HG03575 (cell line): ENCODE results near the gene EIF1.
"Not testable (repeated sequence)": the region's sequence is repeated elsewhere in the genome, so short reads cannot be mapped to it uniquely, and the experiment has no call there.

Experiments
- ATAC-seq: cut with Tn5 transposase; IDR thresholded peaks from one replicate; pipeline ENCODE4 v1.9.1; 2021; ENCODE audit not compliant: unreplicated experiment, insufficient number of reproducible peaks, low FRiP score; ENCODE audit errors: extremely low read depth

The EIF1 gene

DNA sequence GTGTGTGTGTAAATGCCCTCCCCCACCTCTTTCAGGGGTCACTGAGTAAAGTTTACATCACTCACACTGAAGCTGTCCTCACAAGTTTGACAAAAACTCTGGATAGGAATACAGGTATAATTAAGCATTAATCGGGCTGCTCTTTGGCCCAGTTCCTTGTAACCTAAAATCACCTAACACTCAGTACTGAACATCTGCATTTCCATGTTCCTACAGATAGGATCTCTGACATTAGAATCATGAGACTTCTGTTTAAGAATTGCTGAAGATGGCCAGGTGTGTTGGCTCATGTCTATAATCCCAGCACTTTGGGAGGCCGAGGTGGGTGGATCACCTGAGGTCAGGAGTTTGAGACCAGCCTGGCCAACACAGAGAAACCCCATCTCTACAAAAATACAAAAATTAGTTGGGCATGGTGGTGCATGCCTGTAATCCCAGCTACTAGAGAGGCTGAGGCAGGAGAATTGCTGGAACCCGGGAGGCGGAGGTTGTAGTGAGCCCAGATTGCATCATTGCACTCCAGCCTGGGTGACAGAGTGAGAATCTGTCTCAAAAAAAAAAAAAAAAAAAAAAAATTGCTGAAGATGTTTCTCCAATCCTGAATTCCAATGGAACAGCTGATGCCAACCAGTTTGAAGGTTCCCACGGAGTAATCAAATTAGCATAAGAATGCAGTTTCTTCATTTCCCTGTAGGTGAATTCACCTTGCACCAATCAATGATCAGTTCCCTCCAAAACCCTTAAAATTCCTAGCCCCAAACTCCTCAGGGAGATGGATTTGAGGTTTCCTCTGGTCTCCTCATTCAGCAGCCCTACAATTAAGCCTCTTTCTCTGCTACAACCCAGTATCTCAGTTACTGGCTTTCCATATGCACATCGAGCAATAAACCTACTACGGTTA, 13.3 kb upstream of the EIF1 start:
- ATAC-seq, result not testable (repeated sequence)

DNA sequence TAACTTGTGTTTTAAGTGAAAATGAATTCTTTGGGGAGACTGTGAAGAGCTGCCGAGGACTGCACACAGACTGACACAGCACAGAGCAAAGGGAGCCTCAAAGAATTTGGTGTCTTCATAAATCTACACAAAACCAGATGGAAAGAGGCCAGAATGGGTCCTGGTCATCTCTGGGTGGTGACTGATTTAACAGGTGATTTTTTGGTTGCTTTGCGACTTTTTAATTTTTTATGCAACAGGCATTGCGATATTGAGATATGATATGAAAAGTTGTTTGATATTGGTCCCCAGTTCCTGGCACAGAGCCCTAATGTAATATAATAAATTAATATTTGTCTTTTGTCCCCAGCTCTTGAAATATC, 12.6 kb upstream of the EIF1 start:
- no peak for ATAC-seq

DNA sequence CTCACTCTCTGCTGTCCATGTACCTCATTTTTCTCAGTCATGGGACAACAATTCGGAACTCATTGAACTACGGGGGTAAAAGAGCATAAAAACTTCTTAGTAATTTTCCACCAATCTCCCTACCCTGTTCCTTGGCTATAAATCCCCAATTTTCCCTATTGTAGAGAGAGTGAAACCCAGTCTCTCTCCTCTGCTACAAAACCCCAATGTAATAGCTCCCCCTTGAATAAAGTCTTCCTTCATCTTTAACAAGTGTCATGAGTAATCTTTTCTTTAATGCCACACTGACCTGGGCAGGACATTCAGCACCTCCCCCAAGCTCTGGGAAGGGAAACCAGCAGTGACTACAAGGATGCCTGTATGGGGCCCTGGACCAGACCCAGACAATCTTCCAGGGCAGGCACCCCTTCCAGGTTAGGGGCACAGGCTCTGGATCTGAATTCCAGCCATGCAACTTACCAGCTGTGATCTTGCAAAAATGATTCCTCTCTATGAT, 10.2 kb upstream of the EIF1 start:
- ATAC-seq, result no peak

DNA sequence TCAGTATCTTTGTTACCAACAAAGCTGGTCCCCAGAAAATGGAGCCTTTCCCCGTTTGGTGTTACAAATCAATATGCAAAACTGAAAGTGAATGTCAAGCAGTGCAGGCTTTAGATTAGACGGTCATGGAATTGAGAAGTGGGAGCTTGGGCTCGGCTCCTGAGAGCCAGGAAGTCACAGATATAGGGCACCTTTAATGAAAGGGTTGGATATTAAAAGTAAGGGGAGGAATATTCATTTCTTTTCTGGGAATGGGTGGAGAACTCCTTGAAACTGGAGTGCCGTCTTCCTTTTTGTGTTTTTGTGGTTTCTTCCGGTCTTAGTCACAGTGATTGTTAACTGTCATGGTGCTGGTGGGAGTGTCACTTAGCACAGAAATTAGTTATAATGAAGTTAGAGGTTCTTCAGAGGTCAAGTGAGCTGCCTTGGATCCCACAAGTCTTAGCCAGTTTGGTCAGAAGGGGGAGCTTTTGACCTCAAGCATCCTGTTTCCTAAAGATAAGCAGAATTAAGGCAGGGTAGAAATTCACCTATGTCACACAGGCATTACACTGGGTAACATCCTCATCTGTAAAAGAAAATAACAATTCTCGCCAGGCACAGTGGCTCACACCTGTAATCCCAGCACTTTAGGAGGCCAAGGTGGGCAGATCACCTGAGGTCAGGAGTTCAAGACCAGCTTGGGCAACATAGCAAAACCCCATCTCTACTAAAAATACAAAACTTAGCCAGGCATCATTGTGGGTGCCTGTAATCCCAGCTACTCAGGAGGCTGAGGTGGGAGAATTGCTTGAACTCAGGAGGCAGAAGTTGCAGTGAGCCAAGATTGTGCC, 9.6 kb upstream of the EIF1 start:
- no peak for ATAC-seq

DNA sequence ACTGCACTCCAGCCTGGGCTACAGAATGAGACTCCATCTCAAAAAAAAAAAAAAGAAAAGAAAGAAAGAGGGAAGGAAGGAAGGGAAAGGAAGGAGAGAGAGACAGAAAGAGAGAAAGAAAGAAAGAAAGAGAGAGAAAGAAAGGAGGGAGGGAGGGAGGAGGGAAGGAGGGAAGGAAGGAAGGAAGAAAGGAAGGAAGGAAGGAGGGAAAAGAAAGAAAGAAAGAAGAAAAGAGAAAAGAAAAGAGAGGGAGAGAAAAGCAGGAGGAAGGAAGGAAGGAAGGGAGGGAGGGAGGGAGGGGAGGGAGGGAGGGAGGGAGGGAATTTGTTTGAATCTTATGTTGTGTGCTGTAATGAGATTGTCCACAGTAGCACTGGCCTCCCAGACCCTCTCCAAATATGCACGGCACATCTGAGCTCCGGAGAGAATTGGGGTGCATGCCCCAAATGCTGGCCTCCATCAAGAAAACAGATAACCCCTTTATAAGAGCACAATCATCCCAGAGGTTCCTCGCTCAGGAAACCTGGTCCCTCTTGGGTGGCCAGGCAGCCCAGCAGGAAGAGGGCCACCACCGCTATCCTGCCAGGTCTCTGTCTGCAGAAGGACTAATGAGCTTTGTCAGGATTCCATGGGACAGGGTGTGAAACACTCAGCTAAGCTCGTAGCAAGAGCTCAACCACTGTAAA, 8.8 kb upstream of the EIF1 start:
- no peak for ATAC-seq

DNA sequence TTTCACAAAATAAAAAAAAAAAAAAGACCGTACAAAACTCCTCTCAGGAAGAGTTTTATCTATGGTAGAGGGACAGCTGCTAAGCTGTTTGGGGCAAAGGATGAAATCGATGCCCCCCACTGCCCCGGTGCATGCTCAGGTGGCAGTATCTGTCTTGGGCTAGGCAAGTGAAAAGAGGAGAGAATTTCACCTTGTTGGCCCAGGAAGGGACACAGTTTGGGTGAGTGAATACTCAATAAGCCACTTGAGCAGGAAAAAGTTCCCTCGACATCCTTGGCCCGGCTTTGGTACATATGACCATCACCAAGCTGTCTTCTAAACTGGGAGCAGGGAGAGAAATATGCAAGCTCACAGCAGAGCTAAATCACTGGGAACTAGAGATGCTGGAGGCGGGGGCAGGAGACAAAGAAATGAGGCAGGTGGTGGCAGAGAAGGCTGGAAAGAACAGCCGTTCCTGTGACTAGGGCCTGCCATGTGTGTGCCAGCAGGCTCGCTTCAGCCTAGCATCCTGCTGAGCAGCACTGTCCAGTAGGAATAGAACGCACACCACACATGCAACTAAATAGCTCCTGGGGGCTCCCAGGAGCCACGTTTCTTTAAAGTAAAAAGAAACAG, 8.2 kb upstream of the EIF1 start:
- no peak for ATAC-seq

DNA sequence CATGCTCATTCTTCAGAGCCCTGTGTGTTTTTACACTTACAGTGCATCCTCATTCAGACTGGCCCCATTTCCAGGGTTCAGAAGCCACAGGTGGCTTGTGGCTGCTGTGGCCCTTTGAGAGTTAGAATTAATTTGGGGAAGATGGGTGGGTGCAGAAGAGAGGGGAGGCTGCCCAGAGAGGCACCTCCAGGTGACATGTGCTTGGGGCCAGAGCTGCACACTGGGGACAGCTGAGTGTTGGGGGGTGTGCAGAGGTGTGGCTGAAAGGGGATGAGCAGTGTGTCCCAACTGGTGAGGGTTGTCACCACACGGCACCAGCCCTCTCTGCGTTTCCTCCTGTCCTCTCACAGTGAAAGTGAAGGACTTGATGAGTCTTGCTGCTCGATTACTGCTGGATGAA, 6.9 kb upstream of the EIF1 start:
- ATAC-seq, result no peak

DNA sequence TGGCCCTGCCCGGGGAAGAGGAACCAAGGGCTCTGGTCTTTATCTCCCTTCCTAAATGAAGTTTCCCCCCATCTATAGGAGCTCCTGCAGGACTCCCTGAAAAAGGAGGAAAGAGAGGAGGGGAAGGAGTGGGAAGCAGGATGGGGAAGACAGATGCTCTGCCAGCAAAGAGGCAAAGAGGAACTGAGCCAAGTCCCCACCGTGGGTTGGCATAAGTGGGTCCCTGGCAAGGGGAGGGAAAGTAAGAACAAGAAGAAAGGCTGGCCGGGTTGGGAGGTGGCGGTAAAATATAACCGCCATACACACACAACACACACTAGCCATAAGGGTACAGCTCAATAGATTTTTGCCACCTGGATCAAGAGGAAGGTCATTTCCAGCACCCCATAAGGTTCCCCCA, 6.1 kb upstream of the EIF1 start:
- no peak for ATAC-seq

DNA sequence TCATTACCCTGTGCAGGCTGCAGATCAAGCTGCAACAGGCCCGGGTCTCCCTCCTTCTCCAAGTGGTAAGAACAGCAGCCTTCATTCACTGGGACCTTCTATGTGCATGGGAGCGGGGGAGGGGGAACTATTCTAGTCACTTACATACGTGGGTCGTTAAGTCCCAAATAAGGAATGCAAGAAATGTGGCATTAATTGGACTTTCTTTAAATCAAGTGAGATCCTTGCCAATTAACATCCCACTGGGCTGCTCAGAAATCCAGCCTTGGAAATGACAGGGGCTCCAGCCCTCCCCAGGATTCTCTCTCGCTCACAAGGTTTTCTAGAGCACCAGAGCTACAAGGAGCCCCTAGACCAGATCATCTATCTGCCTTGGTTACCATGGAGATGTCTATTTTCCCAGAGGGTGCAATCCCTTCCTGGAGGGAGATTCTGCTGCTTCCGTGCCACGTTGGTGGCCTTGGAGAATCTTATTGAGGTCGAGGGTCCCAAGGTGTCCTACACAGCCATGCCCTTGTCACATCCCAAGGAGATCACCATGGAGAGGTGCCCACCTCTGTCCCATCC, 5.2 kb upstream of the EIF1 start:
- no peak for ATAC-seq

DNA sequence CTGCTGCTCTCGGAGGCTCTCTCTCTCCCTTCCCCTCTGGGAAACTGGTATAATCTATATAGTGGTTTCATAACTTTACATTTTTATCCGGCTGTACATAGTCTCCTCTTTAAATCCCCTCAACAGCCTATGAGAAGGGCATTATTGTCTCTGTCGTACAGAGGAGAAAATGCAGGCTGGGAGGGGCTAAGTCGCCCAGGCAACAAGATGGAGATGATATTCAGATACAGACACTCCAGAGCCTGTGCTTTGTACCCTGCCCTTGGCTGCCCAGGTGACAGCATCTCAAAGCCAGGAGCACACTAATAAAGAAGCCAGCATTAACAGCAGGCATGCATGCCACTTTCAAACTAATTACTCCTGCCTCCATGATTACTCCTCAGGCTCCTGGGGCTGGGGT, 4.7 kb upstream of the EIF1 start:
- ATAC-seq, result no peak

DNA sequence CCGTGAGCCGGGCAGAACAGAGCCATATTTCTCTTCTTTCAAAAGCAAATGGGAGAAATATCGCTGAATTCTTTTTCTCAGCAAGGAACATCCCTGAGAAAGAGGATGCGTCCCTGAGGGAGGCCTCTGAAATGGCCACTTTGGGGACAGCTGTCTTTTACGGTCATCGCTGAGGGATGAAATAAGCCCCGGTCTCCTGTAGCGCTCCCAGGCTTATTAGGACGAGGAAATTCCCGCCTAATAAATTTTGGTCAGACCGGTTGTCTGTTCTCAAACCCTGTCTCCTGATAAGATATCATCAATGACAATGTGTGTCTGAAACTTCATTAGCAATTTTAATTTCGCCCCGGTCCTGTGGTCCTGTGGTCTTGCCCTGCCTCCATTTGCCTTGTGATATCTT, 2.9 kb upstream of the EIF1 start:
- not testable (repeated sequence) for ATAC-seq

DNA sequence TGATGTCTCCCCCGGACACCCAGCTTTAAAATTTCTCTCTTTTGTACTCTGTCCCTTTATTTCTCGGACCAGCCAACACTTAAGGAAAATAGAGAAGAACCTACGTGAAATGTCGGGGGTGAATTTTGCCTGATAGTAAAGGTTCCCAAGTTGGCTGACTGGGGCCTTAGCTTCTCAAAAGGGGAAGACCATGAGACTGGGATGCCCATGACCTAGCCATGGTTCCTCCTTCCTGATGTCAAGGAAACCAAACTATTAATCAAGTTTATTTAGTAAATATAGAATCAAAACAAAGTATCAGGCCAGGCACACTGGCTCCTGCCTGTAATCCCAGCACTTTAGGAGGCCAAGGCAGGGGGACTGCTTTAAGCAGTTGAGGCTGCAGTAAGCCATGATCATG, 2.4 kb upstream of the EIF1 start:
- no peak for ATAC-seq

DNA sequence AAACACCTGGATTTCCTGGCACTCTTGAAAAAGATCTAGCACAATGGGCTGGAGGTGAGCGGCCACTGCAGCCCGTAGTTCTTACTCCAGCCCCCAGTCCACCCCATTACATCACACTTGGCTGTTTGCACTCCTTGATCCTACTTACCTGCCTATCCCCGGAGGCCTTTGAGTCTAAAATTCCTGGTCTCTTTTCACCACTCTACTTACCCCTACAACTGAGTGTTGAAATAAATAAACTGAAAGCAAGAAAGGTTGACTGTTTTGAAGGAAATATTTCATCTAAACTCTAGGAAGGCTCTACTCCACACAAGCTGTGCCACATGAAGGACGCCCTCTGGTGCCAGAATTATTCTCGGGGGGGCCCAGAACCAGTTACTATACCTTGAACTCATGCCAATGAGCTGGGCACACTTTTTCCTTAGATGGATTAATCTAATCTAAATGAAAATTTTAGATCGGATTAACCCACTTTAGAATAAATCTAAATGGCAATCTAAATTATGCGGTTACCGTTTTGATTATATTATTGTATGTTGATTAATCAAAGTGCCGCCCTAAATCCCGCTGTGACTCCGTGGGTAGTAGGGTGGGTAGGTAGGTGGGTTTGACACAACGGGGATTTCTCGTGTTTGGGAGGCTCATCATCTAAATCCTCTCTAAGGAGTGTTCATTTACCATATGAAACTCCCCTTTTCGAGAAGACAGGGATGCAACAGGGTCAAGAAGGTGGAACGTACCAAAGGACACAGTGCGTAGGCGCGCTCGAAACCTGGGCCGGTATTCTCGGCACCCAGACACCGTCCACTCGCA, 651 bp upstream of the EIF1 start:
- ATAC-seq, result peak; percentile 3

DNA sequence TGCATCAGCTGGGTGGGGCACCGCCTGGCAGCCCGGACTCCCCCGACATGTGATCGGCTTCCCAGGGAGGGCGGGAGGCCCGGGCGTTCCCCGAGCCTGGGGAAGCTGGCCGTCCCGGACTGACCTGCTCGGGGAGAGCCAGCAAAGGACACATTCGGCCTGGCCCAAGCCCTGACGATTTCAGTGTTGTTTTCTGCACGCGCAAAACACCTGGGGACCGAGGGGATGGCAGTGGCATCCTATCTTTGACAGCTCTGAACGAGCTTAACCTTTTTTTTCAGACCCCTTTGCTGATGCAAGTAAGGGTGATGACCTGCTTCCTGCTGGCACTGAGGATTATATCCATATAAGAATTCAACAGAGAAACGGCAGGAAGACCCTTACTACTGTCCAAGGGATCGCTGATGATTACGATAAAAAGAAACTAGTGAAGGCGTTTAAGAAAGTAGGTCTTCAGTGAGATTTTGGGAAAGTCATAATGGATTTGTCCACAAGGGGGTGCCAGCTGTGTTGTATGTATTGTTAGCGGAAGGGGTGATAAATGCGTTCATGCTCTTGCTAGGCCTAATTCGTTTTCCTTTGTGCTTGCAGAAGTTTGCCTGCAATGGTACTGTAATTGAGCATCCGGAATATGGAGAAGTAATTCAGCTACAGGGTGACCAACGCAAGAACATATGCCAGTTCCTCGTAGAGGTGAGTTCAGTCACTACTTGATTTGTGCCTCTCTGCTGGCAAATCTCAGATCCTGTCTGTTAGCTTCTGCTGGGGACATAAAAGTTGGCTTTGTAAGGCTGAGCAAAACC, 1.0 kb downstream of the EIF1 start:
- no peak for ATAC-seq

DNA sequence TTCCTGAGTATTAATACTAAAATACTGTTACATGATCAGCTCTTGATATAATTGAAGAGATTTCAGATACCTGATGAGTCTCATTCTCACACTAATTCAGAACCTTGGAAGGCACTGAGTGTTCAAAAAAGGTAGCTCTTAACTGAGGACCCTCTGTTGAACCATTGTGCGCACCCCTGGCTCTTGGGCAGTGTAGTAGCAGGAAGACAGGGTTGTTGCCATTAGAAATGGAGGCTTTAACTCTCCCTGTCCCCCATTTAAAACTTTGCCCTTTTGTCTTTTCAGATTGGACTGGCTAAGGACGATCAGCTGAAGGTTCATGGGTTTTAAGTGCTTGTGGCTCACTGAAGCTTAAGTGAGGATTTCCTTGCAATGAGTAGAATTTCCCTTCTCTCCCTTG, 1.8 kb downstream of the EIF1 start:
- ATAC-seq, result no peak

DNA sequence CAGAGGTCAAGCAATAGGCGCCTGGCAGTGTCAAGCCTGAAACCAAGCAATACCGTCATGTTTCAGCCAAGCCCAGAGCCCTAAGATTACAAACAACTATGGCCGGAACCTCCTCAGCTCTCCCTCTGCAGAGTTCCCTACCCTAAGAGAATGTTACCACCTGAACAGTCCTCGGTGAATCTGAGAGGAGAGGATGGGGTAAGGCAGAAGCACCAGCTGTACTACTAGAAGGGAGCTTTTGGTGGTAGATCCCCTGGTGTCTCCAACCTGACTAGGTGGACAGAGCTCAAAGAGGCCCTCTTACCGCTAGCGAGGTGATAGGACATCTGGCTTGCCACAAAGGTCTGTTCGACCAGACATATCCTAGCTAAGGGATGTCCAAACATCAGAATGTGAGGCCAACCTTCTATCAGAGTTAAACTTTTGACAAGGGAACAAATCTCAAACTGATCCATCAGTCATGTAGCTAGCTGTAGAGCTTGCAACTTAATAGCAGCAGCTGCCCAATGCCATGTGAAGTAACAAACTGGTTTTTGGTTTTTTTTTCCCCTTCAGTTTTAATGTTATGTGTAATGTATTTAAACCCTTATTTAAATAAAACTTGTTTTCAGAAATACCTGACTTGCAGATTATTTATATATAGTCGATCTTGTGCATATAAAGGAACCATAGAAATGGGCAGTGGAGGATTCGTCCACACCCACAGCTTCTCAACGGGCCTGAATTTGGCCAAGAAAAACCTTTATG, 2.5 kb downstream of the EIF1 start:
- ATAC-seq, result no peak
